Neutrophil (primary cell): ENCODE results near the gene LAMA3.

ENCODE experiments used
- H3K27ac ChIP-seq: fragments of 200-600 bp; sonication (generic); 2 replicates; pipeline ENCODE4 v1.5.1; 2016; ENCODE audit warnings: mild to moderate bottlenecking, moderate library complexity
- H3K27me3 ChIP-seq: fragments of 200-600 bp; sonication (generic); 2 replicates; pipeline ENCODE4 v1.6.0; 2016; ENCODE audit warnings: mild to moderate bottlenecking
- H3K36me3 ChIP-seq: fragments of 200-600 bp; sonication (generic); 2 replicates; pipeline ENCODE4 v1.5.1; 2017
- H3K4me1 ChIP-seq, 2 experiments: fragments of 200-600 bp in 1 of 2; sonication (generic) in 1 of 2; 1 replicate in 1 of 2; 2 replicates in 1 of 2; pipeline versions ENCODE4 v1.5.1 to v1.6.1; 2013 to 2016; ENCODE audit warnings: low read depth in 1 of 2, low read length in 1 of 2, mild to moderate bottlenecking in 1 of 2, moderate library complexity in 1 of 2; ENCODE audit not compliant: control insufficient read depth in 1 of 2, insufficient read depth in 1 of 2
- H3K4me3 ChIP-seq, 2 experiments: fragments of 200-600 bp in 1 of 2; sonication (generic) in 1 of 2; 1 replicate in 1 of 2; 2 replicates in 1 of 2; pipeline ENCODE4 v1.5.1; 2013 to 2016; ENCODE audit warnings: low read depth in 1 of 2, low read length in 1 of 2, mild to moderate bottlenecking in 1 of 2, moderate library complexity in 1 of 2
- H3K9me3 ChIP-seq: fragments of 200-600 bp; sonication (generic); 2 replicates; pipeline ENCODE4 v1.5.1; 2016
- TF ChIP-seq, protein P1 (sequence below): fragments of 200-600 bp; sonication (generic); IDR thresholded peaks from 2 replicates; pipeline ENCODE4 v1.5.1; 2016; ENCODE audit warnings: antibody characterized with exemption

Gene LAMA3

DNA sequence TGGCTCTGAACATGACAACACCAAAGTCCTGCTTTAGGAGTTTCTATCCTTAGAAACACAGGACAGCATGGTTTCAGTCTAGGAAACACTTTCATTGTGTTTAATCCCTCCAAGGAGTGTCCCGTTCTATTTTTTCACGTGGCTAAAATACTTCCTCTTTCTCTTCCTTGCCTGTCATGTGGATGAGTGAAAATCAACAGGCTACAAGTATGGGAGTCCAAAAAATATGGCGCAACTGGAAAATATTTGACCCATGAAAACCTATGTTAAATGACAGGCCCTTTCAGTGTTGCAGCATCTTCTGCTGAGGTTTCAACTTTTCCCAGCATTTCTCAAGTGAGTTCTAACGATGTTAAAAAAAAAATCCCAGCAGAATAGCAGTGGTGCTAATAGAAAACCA, 146.3 kb downstream of the LAMA3 start:
- Histone ChIP-seq H3K4me3 (no peak overlapping the region), H3K27ac (no peak overlapping the region), H3K9me3 (no peaks in the 10 kb centered on the region), H3K27me3 (no peaks in the 10 kb centered on the region), H3K4me1 (peaks cover 4 to 13% of the 10 kb centered on the region in 2 experiments), H3K36me3 (no peaks in the 10 kb centered on the region)
- TF ChIP-seq, protein P1, sequence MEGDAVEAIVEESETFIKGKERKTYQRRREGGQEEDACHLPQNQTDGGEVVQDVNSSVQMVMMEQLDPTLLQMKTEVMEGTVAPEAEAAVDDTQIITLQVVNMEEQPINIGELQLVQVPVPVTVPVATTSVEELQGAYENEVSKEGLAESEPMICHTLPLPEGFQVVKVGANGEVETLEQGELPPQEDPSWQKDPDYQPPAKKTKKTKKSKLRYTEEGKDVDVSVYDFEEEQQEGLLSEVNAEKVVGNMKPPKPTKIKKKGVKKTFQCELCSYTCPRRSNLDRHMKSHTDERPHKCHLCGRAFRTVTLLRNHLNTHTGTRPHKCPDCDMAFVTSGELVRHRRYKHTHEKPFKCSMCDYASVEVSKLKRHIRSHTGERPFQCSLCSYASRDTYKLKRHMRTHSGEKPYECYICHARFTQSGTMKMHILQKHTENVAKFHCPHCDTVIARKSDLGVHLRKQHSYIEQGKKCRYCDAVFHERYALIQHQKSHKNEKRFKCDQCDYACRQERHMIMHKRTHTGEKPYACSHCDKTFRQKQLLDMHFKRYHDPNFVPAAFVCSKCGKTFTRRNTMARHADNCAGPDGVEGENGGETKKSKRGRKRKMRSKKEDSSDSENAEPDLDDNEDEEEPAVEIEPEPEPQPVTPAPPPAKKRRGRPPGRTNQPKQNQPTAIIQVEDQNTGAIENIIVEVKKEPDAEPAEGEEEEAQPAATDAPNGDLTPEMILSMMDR = no peak

DNA sequence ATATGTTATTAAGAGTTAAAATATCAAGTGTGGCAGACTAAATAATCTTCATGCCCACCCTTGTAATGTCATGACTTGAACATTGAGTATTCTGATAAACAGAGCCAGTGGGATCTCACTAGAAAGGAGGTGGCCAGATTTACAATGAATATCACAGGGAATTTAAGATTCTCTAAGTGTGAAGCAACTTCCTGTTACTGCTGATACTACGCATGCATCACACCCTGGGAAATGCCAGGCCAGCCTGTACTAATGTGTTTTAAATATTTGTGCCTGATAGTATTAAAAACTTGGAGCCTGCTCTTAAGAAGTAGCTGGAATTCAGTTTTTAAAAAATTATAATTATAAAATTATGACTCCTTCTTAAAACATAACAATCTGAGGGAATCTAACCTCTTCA, 148.3 kb downstream of the LAMA3 start:
- no peak overlapping the region for H3K27ac ChIP-seq
- TF ChIP-seq, protein P1 = no peak
- H3K4me1 ChIP-seq = peaks cover 4 to 13% of the 10 kb centered on the region in 2 experiments
- H3K27me3 ChIP-seq = no peaks in the 10 kb centered on the region
- no peak overlapping the region for H3K4me3 ChIP-seq
- no peaks in the 10 kb centered on the region for H3K9me3 ChIP-seq
- no peaks in the 10 kb centered on the region for H3K36me3 ChIP-seq

DNA sequence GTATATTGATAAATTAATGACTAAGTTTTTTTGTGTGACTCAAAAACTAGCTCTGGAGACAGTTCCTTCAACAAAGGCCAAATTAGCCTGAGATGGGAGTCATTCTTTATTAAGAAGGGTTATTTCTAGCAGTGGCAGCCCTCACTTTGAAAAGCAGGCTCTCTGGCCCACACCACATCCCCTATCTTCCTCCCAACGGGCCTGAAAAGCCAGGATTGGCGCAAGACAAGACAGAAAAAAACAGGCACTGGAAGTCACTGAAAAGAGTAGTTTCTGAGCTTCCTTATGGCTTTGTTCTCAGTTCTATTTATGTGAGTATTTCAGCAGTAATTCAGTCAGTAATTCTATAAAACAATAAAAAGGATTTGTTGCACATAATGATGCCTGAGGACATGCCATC, 149.0 kb downstream of the LAMA3 start:
- TF ChIP-seq, protein P1 = no peak
- H3K4me1 ChIP-seq = peaks cover 4 to 13% of the 10 kb centered on the region in 2 experiments
- H3K27ac ChIP-seq = no peak overlapping the region
- no peaks in the 10 kb centered on the region for H3K36me3 ChIP-seq
- H3K27me3 ChIP-seq = no peaks in the 10 kb centered on the region
- no peak overlapping the region for H3K4me3 ChIP-seq
- no peaks in the 10 kb centered on the region for H3K9me3 ChIP-seq

DNA sequence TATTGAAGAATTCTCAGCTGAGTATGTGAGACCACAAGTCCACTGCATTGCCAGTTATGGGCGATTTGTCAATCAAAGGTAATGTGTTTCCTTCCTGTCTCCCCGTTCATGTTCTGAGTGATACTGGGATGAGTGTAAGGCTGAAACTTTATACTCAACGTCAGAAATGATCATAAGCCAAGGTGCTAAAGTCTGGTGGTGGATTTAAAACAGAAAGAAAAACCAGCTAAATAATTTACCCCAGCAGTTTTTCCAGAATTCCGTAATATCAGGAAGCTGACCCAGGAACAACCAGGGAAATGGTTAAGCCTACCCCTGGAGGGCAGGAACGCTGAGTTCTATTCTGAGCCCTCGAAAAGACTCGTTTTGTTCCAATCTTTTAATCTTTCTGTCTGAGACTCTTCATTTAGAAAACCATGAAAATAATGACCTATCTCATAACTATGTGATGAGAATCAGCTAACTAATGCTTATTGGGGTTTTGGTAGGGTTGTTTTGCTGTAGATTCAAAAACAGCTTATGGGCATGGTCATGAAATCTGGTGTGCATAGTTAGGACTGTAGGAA, 149.6 kb downstream of the LAMA3 start:
- TF ChIP-seq, protein P1 = no peak
- Histone ChIP-seq H3K4me1 (peaks cover 4 to 13% of the 10 kb centered on the region in 2 experiments), H3K4me3 (no peak overlapping the region), H3K27me3 (no peaks in the 10 kb centered on the region), H3K36me3 (no peaks in the 10 kb centered on the region), H3K27ac (no peak overlapping the region), H3K9me3 (no peaks in the 10 kb centered on the region)

DNA sequence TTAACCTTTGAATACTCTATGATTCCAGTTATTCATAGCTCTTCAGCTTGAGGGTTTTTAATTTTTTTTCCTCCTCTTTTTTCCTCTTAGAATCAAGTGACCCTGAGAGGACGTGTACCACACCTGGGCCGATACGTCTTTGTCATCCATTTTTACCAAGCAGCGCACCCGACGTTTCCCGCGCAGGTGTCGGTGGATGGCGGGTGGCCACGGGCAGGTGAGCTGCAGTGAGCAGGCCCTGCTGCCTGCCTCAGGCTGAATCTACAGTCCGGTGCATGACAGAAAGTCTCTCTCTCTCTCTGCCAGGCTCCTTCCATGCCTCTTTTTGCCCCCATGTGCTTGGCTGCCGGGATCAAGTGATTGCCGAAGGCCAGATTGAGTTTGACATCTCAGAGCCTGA, 153.1 kb downstream of the LAMA3 start:
- Histone ChIP-seq H3K36me3 (no peaks in the 10 kb centered on the region), H3K9me3 (no peaks in the 10 kb centered on the region), H3K27me3 (no peaks in the 10 kb centered on the region), H3K27ac (no peak overlapping the region), H3K4me3 (no peak overlapping the region), H3K4me1 (peaks cover 4 to 13% of the 10 kb centered on the region in 2 experiments)
- TF ChIP-seq, protein P1 = no peak
